Endothelial cell of umbilical vein (primary cell): Measurements from ENCODE around the gene REP15. TPM values are rescaled to one million over a fixed set of nuclear protein-coding genes. Genes with fewer than 3 reads are reported as not detected.

Experiments used
- BruUV-seq: library from RNA; stranded (reverse); fragments of 400-500 nt; replicated peaks from 2 replicates; lab custom pipeline; 2021; lab: Mats Ljungman, UMichigan
- CTCF ChIA-PET: fragments of 300-600, 350-600 bp; sonication (Branson Sonifier 250); formaldehyde crosslinking; loops from one replicate; lab custom pipeline; 2021; ENCODE audit warnings: antibody characterized with exemption, inconsistent platforms; lab: Charles Lee
- POLR2A ChIA-PET: fragments of 300-600, 350-600 bp; sonication (Branson Sonifier 250); formaldehyde crosslinking; loops from one replicate; lab custom pipeline; 2021; ENCODE audit warnings: antibody characterized with exemption, inconsistent platforms; lab: Charles Lee
- DNase-seq: peaks from one replicate; pipeline ENCODE4 v3.0.0-alpha.2; 2011; ENCODE audit warnings: low read depth, low spot score
- FAIRE-seq: peaks from 2 replicates; lab custom pipeline; 2011; peaks lifted over from hg19 to GRCh38; lab: Jason Lieb, UNC
- H2AFZ ChIP-seq: 2 replicates; pipeline ENCODE4 v1.6.0; 2012; ENCODE audit warnings: low read depth, low read length, control low read depth, inconsistent platforms
- H3K27ac ChIP-seq: 2 replicates; pipeline ENCODE4 v1.5.1; 2011; ENCODE audit warnings: low read depth, mild to moderate bottlenecking, control low read depth, low read length, moderate library complexity; ENCODE audit not compliant: insufficient read depth
- H3K27me3 ChIP-seq, 2 experiments: 2 replicates each; pipeline versions ENCODE4 v1.6.0 to v1.6.1; 2011; ENCODE audit warnings: low read length in 2 of 2, mixed read lengths in 1 of 2; ENCODE audit not compliant: control insufficient read depth in 2 of 2, insufficient read depth in 2 of 2
- H3K36me3 ChIP-seq, 2 experiments: 2 replicates in 1 of 2; 3 replicates in 1 of 2; pipeline ENCODE4 v1.5.1; 2011; ENCODE audit warnings: low read length in 2 of 2, mild to moderate bottlenecking in 1 of 2, moderate library complexity in 1 of 2; ENCODE audit not compliant: control insufficient read depth in 2 of 2, insufficient read depth in 2 of 2; ENCODE audit errors: extremely low read depth in 1 of 2
- H3K4me1 ChIP-seq: 3 replicates; pipeline ENCODE4 v1.5.1; 2011; ENCODE audit warnings: mild to moderate bottlenecking, low read length; ENCODE audit not compliant: control insufficient read depth, insufficient read depth; ENCODE audit errors: extremely low read depth
- H3K4me2 ChIP-seq: 2 replicates; pipeline ENCODE4 v1.6.1; 2011; ENCODE audit warnings: low read length, control low read depth, mixed read lengths; ENCODE audit not compliant: insufficient read depth
- H3K4me3 ChIP-seq, 3 experiments: fragments of 200-600 bp in 1 of 3; sonication (generic), shearing (Covaris generic) in 1 of 3; replicated peaks in 1 of 3; 2 replicates each; pipeline ENCODE4 v1.5.1; 2011 to 2016; ENCODE audit warnings: control low read depth in 3 of 3, low read length in 3 of 3, mild to moderate bottlenecking in 2 of 3, inconsistent platforms in 1 of 3, low read depth in 1 of 3, moderate library complexity in 1 of 3; ENCODE audit not compliant: insufficient read depth in 1 of 3
- H3K79me2 ChIP-seq: 2 replicates; pipeline ENCODE4 v1.6.0; 2012; ENCODE audit warnings: low read length, inconsistent platforms; ENCODE audit not compliant: control insufficient read depth, insufficient read depth
- H3K9ac ChIP-seq: replicated peaks from 2 replicates; pipeline ENCODE3; 2011; ENCODE audit warnings: low read length, control low read depth; ENCODE audit not compliant: insufficient read depth; ENCODE audit errors: extremely low read depth
- H3K9me1 ChIP-seq: replicated peaks from 3 replicates; pipeline ENCODE4 v1.6.0; 2011; ENCODE audit warnings: mild to moderate bottlenecking, low read length; ENCODE audit not compliant: control insufficient read depth, insufficient read depth; ENCODE audit errors: extremely low read depth
- H3K9me3 ChIP-seq: replicated peaks from 2 replicates; pipeline ENCODE4 v1.5.1; 2012; ENCODE audit warnings: low read length, inconsistent platforms; ENCODE audit not compliant: control insufficient read depth, insufficient read depth
- H4K20me1 ChIP-seq: replicated peaks from 2 replicates; pipeline ENCODE3; 2011; ENCODE audit warnings: mild to moderate bottlenecking, low read length; ENCODE audit not compliant: control insufficient read depth, insufficient read depth; ENCODE audit errors: extremely low read depth
- EZH2 ChIP-seq: IDR thresholded peaks from 2 replicates; pipeline ENCODE4 v1.6.1; 2012; ENCODE audit warnings: borderline replicate concordance, low read depth, mild to moderate bottlenecking, moderate library complexity, low read length, inconsistent platforms; ENCODE audit not compliant: severe bottlenecking
- FOS ChIP-seq: IDR thresholded peaks from 2 replicates; pipeline ENCODE4 v1.6.1; 2011; ENCODE audit warnings: mild to moderate bottlenecking, low read length, moderate library complexity, borderline replicate concordance; ENCODE audit not compliant: insufficient read depth
- GATA2 ChIP-seq: IDR thresholded peaks from 2 replicates; pipeline ENCODE4 v1.7.0; 2011; ENCODE audit warnings: low read depth, mild to moderate bottlenecking, moderate library complexity, mixed read lengths, low read length; ENCODE audit not compliant: insufficient read length, insufficient read depth
- JUN ChIP-seq: IDR thresholded peaks from 2 replicates; pipeline ENCODE4 v1.6.1; 2011; ENCODE audit warnings: borderline replicate concordance, low read depth; ENCODE audit not compliant: insufficient read length, insufficient read depth
- MAX ChIP-seq: IDR thresholded peaks from 2 replicates; pipeline ENCODE4 v1.6.1; 2011; ENCODE audit not compliant: insufficient read depth, insufficient read length
- MYC ChIP-seq: IDR thresholded peaks from one replicate; pipeline ENCODE4 v1.6.1; 2011; ENCODE audit warnings: mild to moderate bottlenecking, low read depth, low read length
- POLR2A ChIP-seq: IDR thresholded peaks from 2 replicates; pipeline ENCODE4 v1.6.1; 2012; ENCODE audit warnings: low read depth, mild to moderate bottlenecking, control low read depth, low read length
- POLR2AphosphoS5 ChIP-seq: IDR thresholded peaks from 2 replicates; pipeline ENCODE4 v1.6.1; 2012; ENCODE audit warnings: low read depth, mild to moderate bottlenecking, control low read depth, low read length, moderate library complexity; ENCODE audit not compliant: insufficient read depth
- dilution Hi-C: fragments of 300-500 bp; cut with MboI; formaldehyde crosslinking; loops from one replicate; pipeline ENCODE4 v1.15.0; 2019; ENCODE audit warnings: low sequenced_read_pairs; ENCODE audit not compliant: extremely low pct_ligation_motif_present
- intact Hi-C: fragments of 100-400 bp; cut with micrococcal nuclease; formaldehyde crosslinking; loops from one replicate; pipeline ENCODE4 v1.10.0; 2022
- polyA plus RNA-seq, 4 experiments: library from polyadenylated mRNA; depleted of rRNA in 3 of 4; stranded (reverse) in 3 of 4; unstranded in 1 of 4; fragments of >200 nt; gene quantifications; 2 replicates each; pipeline versions ENCODE4 v1.2.1 to v1.2.3, GENCODE V29; 2011 to 2012; ENCODE audit warnings: missing spikeins in 1 of 4
- total RNA-seq: library from RNA; stranded (reverse); gene quantifications from 2 replicates; pipeline ENCODE4 v1.2.3, GENCODE V29; 2021
- TF ChIP-seq, protein P1 (sequence below), 2 donors: IDR thresholded peaks; 1 replicate in 1 of 2; 2 replicates in 1 of 2; pipeline ENCODE4 v1.5.1; 2011; ENCODE audit warnings: low read length in 2 of 2, mild to moderate bottlenecking in 2 of 2, moderate library complexity in 2 of 2, control low read depth in 1 of 2, inconsistent platforms in 1 of 2, low read depth in 1 of 2; ENCODE audit not compliant: insufficient read depth in 1 of 2; ENCODE audit errors: extremely low read depth in 1 of 2

The REP15 gene
- total and polyA plus RNA-seq, 2 donors (not counting 3 experiments of a cell fraction or from before 2014, with no cell fraction given): 0.94 to 4.8 TPM

DNA sequence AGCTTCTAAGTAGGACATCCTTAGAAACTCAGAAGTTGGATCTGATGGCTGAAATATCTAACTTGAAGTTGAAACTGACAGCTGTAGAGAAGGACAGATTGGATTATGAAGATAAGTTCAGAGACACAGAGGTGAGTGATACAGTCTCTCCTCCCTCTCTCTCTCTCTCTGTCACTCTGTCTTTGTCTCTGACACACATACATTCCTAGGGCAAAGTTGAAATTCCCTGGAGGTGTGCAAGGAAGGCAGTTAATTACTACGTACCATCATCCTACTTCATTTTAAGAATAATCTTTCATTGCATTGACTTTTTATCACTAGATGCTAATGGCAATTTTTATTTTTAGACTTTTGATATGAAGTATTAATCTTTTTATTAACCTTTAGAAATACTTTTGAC is 46.2 kb upstream of the REP15 start:
- peaks cover 19% of the 10 kb centered on the region for H3K4me1 ChIP-seq
- H2AFZ ChIP-seq: no peak overlapping the region
- no peak overlapping the region for H3K27ac ChIP-seq
- no peaks in the 10 kb centered on the region for H4K20me1 ChIP-seq
- no peaks in the 10 kb centered on the region for H3K9me1 ChIP-seq
- intact Hi-C loops (loop anchor here (5.0 kb wide), 1 partner anchor 318 kb away; the partner anchor contains the start of gene BMAL2), dilution Hi-C loops (no loop called here)
- POLR2A ChIA-PET: no interaction called here
- FAIRE-seq (no peak), DNase-seq (no peak)
- CTCF ChIA-PET: interaction anchor here (1.3 to 2.1 kb wide), 3 partner anchors 126 to 225 kb away, joined by 5 to 6 read pairs (median 6); partner anchors contain the start of gene PPFIBP1
- no peaks in the 10 kb centered on the region for H3K27me3 ChIP-seq
- no TSS peak for BruUV-seq
- no peak overlapping the region for H3K4me3 ChIP-seq
- H3K4me2 ChIP-seq: no peak overlapping the region
- H3K79me2 ChIP-seq: no peaks in the 10 kb centered on the region
- no peak overlapping the region for H3K9ac ChIP-seq
- peaks cover 0 to 2% of the 10 kb centered on the region in 2 experiments for H3K36me3 ChIP-seq
- no peaks in the 10 kb centered on the region for H3K9me3 ChIP-seq
- no peak for TF ChIP-seq MAX
- TF ChIP-seq, protein P1, sequence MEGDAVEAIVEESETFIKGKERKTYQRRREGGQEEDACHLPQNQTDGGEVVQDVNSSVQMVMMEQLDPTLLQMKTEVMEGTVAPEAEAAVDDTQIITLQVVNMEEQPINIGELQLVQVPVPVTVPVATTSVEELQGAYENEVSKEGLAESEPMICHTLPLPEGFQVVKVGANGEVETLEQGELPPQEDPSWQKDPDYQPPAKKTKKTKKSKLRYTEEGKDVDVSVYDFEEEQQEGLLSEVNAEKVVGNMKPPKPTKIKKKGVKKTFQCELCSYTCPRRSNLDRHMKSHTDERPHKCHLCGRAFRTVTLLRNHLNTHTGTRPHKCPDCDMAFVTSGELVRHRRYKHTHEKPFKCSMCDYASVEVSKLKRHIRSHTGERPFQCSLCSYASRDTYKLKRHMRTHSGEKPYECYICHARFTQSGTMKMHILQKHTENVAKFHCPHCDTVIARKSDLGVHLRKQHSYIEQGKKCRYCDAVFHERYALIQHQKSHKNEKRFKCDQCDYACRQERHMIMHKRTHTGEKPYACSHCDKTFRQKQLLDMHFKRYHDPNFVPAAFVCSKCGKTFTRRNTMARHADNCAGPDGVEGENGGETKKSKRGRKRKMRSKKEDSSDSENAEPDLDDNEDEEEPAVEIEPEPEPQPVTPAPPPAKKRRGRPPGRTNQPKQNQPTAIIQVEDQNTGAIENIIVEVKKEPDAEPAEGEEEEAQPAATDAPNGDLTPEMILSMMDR (IDR thresholded peaks at IDR 0.05; ENCODE audit: extremely low read depth in 1 of 2, insufficient read depth in 1 of 2, low read depth in 1 of 2, low read length in 2 of 2): no peak
- no peak for TF ChIP-seq EZH2
- no peak for TF ChIP-seq FOS
- TF ChIP-seq POLR2A: no peak
- TF ChIP-seq GATA2: no peak
- no peak for TF ChIP-seq JUN
- no peak for TF ChIP-seq MYC
- TF ChIP-seq POLR2AphosphoS5: no peak
